ENCODE results near the gene PCSK4.

PCSK4 gene

DNA sequence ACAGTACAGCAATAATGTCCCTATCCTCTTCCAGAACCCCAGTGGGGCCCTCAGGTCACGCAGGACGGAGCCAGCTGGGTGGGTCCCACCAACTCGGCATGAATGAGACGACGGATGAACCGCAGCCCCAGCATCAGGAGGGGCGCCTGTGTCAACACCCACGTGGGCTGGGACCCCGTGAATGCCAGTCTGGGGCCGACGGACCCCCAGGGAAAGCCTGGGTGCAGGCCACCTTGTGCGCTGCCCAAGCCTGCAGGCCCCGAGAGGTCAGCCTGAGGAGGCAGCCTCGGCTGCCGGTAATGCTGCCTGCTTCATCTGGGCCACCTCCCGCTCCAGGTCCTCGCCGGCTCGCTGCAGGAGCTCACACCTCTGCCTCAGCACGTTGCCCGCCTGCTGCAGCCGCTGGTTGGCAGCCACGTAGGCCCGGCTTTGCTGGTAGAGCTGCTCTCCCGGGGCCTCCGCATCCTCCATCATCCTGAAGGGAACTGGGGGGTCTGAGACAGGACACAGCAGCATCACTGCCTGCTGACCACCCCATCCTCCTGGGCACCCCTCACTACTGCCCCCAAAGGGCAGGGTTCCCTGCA lies 15.3 kb downstream of the PCSK4 start:
- no CpG with 5 or more reads among the region's 26 CpGs for WGBS, 2 donors (ENCODE audit: extremely low coverage in 2 of 2, insufficient read length in 2 of 2, insufficient replicate concordance in 1 of 2)

DNA sequence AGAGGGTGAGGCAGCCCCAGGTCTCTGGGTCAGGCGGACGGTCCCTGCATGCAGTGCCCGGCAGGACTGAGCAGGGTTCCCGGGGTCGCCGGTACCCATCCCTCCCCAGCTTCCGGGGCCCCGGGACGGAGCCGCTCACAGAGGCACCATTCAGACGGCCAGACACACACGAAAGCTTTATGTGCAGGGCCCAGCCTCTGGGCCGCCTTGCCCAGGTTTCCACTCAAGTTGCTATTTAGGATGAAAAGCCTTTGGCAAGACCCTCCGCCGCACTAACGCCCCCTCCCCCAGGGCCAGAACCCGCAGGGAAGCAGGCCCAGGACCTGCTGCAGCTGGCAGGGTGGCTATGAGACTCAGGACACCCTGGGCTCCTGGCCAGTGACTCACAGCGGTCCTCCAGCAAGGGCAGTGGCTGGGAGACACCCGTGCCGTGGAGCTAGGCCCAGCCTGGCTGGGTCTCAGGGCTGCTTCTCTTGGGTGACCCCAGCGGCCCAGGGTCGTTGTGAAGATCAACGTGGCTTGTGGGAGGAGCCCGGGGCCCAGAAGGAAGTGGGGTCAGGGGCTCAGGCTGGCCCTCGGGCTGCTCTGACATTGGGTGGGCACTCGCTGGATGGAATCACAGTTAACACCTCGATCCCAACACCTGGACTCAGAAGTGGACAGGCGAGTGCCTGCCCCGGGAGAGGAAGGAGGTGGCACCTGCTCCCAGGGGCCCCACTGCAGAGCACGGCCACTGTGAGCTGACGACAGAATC lies 16.0 kb downstream of the PCSK4 start:
- Histone ChIP-seq H3K9ac (ENCODE audit: low read depth, low read length, poor library complexity) (no peak overlapping the region), H2AFZ (ENCODE audit: low read length) (no peak overlapping the region), H2BK12ac (ENCODE audit: low read length) (no peak overlapping the region), H3K18ac (ENCODE audit: low read length) (no peak overlapping the region), H3K27me3 (ENCODE audit: control insufficient read depth in 3 of 3, insufficient read depth in 3 of 3, low read depth in 1 of 3, low read length in 3 of 3) (peaks cover 0 to 26% (median 8%) of the 10 kb centered on the region in 3 experiments), H3K4me2 (ENCODE audit: insufficient read depth, low read length, poor library complexity, severe bottlenecking) (no peak overlapping the region), H2AK5ac (ENCODE audit: low read depth, low read length) (no peak overlapping the region), H3K4me1 (ENCODE audit: control insufficient read depth in 2 of 2, insufficient read depth in 1 of 2, low read depth in 1 of 2, low read length in 2 of 2) (peaks cover 10 to 21% of the 10 kb centered on the region in 2 donors), H3K4ac (ENCODE audit: low read length) (no peak overlapping the region), H3K9me3 (replicated peaks in 1 of 2; ENCODE audit: control insufficient read depth in 2 of 2, insufficient read depth in 1 of 2, low read depth in 1 of 2, low read length in 2 of 2) (no peaks in the 10 kb centered on the region), H4K8ac (ENCODE audit: low read depth, low read length) (no peak overlapping the region), H3K23ac (ENCODE audit: low read depth, low read length, poor library complexity) (no peak overlapping the region), H2BK5ac (ENCODE audit: low read length) (no peak overlapping the region), H2BK15ac (ENCODE audit: low read length) (no peak overlapping the region), H3K4me3 (ENCODE audit: low read length in 2 of 2) (peak overlapping the region in 1 of 2 donors; percentile 37), H2BK120ac (ENCODE audit: low read depth, low read length) (no peak overlapping the region), H3K79me1 (ENCODE audit: low read depth, low read length) (peaks cover 26% of the 10 kb centered on the region), H3K14ac (ENCODE audit: low read length) (no peak overlapping the region), H4K91ac (ENCODE audit: low read depth, low read length, poor library complexity) (no peak overlapping the region), H3K36me3 (replicated peaks in 1 of 2; ENCODE audit: control insufficient read depth in 2 of 2, insufficient read depth in 2 of 2, low read length in 2 of 2) (peaks cover 2 to 38% of the 10 kb centered on the region in 2 donors), H3K27ac (replicated peaks; ENCODE audit: low read length) (no peak overlapping the region)
- WGBS, 2 donors (ENCODE audit: extremely low coverage in 2 of 2, insufficient read length in 2 of 2, insufficient replicate concordance in 1 of 2), result no CpG with 5 or more reads among the region's 31 CpGs
- no peak for DNase-seq (ENCODE audit: low spot score)

More for the DNA sequence above, 15.3 kb downstream of the PCSK4 start:
- Histone ChIP-seq H3K18ac (ENCODE audit: low read length) (no peak overlapping the region), H2AFZ (ENCODE audit: low read length) (no peak overlapping the region), H2BK120ac (ENCODE audit: low read depth, low read length) (no peak overlapping the region), H3K4me1 (ENCODE audit: control insufficient read depth in 2 of 2, insufficient read depth in 1 of 2, low read depth in 1 of 2, low read length in 2 of 2) (peaks cover 10 to 17% of the 10 kb centered on the region in 2 donors), H2BK15ac (ENCODE audit: low read length) (no peak overlapping the region), H3K27me3 (ENCODE audit: control insufficient read depth in 3 of 3, insufficient read depth in 3 of 3, low read depth in 1 of 3, low read length in 3 of 3) (peaks cover 0 to 19% (median 2%) of the 10 kb centered on the region in 3 experiments), H4K91ac (ENCODE audit: low read depth, low read length, poor library complexity) (no peak overlapping the region), H2BK5ac (ENCODE audit: low read length) (no peak overlapping the region), H2BK12ac (ENCODE audit: low read length) (no peak overlapping the region), H3K4me3 (ENCODE audit: low read length in 2 of 2) (no peak overlapping the region), H3K4me2 (ENCODE audit: insufficient read depth, low read length, poor library complexity, severe bottlenecking) (no peak overlapping the region), H3K9me3 (replicated peaks in 1 of 2; ENCODE audit: control insufficient read depth in 2 of 2, insufficient read depth in 1 of 2, low read depth in 1 of 2, low read length in 2 of 2) (no peaks in the 10 kb centered on the region), H4K8ac (ENCODE audit: low read depth, low read length) (no peak overlapping the region), H3K79me1 (ENCODE audit: low read depth, low read length) (peaks cover 22% of the 10 kb centered on the region), H3K4ac (ENCODE audit: low read length) (no peak overlapping the region), H3K27ac (replicated peaks; ENCODE audit: low read length) (no peak overlapping the region), H3K23ac (ENCODE audit: low read depth, low read length, poor library complexity) (no peak overlapping the region), H2AK5ac (ENCODE audit: low read depth, low read length) (no peak overlapping the region), H3K36me3 (replicated peaks in 1 of 2; ENCODE audit: control insufficient read depth in 2 of 2, insufficient read depth in 2 of 2, low read length in 2 of 2) (peaks cover 2 to 38% of the 10 kb centered on the region in 2 donors), H3K9ac (ENCODE audit: low read depth, low read length, poor library complexity) (no peak overlapping the region), H3K14ac (ENCODE audit: low read length) (no peak overlapping the region)
- no peak for DNase-seq (ENCODE audit: low spot score)

GRCh38 chr19:1473085-1473851 lies 16.9 kb downstream of the PCSK4 start:
- Histone ChIP-seq H3K79me1 (ENCODE audit: low read depth, low read length) (peaks cover 22% of the 10 kb centered on the region), H2BK15ac (ENCODE audit: low read length) (peak overlapping the region; percentile 56), H4K8ac (ENCODE audit: low read depth, low read length) (no peak overlapping the region), H3K27me3 (ENCODE audit: control insufficient read depth in 3 of 3, insufficient read depth in 3 of 3, low read depth in 1 of 3, low read length in 3 of 3) (peaks cover 0 to 35% (median 17%) of the 10 kb centered on the region in 3 experiments), H3K4ac (ENCODE audit: low read length) (no peak overlapping the region), H3K9ac (ENCODE audit: low read depth, low read length, poor library complexity) (peak overlapping the region; percentile 30), H2AK5ac (ENCODE audit: low read depth, low read length) (peak overlapping the region; percentile 34), H3K14ac (ENCODE audit: low read length) (peak overlapping the region; percentile 96), H3K4me3 (ENCODE audit: low read length in 2 of 2) (no peak overlapping the region), H3K23ac (ENCODE audit: low read depth, low read length, poor library complexity) (peak overlapping the region; percentile 83), H2BK12ac (ENCODE audit: low read length) (no peak overlapping the region), H3K4me1 (ENCODE audit: control insufficient read depth in 2 of 2, insufficient read depth in 1 of 2, low read depth in 1 of 2, low read length in 2 of 2) (peaks cover 7 to 21% of the 10 kb centered on the region in 2 donors), H2BK5ac (ENCODE audit: low read length) (no peak overlapping the region), H4K91ac (ENCODE audit: low read depth, low read length, poor library complexity) (no peak overlapping the region), H3K9me3 (replicated peaks in 1 of 2; ENCODE audit: control insufficient read depth in 2 of 2, insufficient read depth in 1 of 2, low read depth in 1 of 2, low read length in 2 of 2) (peaks cover 0 to 3% of the 10 kb centered on the region in 2 donors), H2AFZ (ENCODE audit: low read length) (no peak overlapping the region), H3K4me2 (ENCODE audit: insufficient read depth, low read length, poor library complexity, severe bottlenecking) (no peak overlapping the region), H2BK120ac (ENCODE audit: low read depth, low read length) (no peak overlapping the region), H3K36me3 (replicated peaks in 1 of 2; ENCODE audit: control insufficient read depth in 2 of 2, insufficient read depth in 2 of 2, low read length in 2 of 2) (peaks cover 2 to 41% of the 10 kb centered on the region in 2 donors), H3K18ac (ENCODE audit: low read length) (peak overlapping the region; percentile 18), H3K27ac (replicated peaks; ENCODE audit: low read length) (no peak overlapping the region)
- WGBS, 2 donors (ENCODE audit: extremely low coverage in 2 of 2, insufficient read length in 2 of 2, insufficient replicate concordance in 1 of 2), result no CpG with 5 or more reads among the region's 20 CpGs
- DNase-seq (ENCODE audit: low spot score), result no peak
